Measurements from ENCODE around the gene EHBP1. TPM values are rescaled to one million over a fixed set of nuclear protein-coding genes. Genes with fewer than 3 reads are reported as not detected.

The EHBP1 gene
- polyA plus RNA-seq, 3 donors: 4.2 to 6.1 (median 6.0) TPM

GRCh38 chr2:62724886-62725711, 19.6 kb downstream of the EHBP1 start:
- Mint-ChIP-seq H3K27me3 (ENCODE audit: low read depth in 3 of 3) (no peaks in the 10 kb centered on the region), H3K36me3 (peaks cover 8 to 17% of the 10 kb centered on the region in 2 donors), H3K27ac (peak overlapping the region in 1 of 7 donors; percentile 42), H3K4me3 (no peak overlapping the region), H3K4me1 (no peaks in the 10 kb centered on the region), H3K9me3 (peaks cover 4 to 17% (median 7%) of the 10 kb centered on the region in 7 donors)
- Histone ChIP-seq H4K20me1 (ENCODE audit: insufficient read depth, low read length) (no peaks in the 10 kb centered on the region), H3K9ac (ENCODE audit: insufficient read depth, low read length, poor library complexity, severe bottlenecking) (no peak overlapping the region), H3K9me3 (replicated peaks in 1 of 2; ENCODE audit: control insufficient read depth in 1 of 2, insufficient read depth in 1 of 2, low read length in 2 of 2) (no peaks in the 10 kb centered on the region), H3K27ac (ENCODE audit: low read depth in 1 of 2, low read length in 2 of 2) (no peak overlapping the region), H3K27me3 (ENCODE audit: control insufficient read depth in 2 of 2, insufficient read depth in 2 of 2, low read length in 2 of 2) (no peaks in the 10 kb centered on the region), H3K4me1 (ENCODE audit: control insufficient read depth in 1 of 2, insufficient read depth in 2 of 2, low read length in 2 of 2) (no peaks in the 10 kb centered on the region), H2AFZ (ENCODE audit: insufficient read depth, low read depth, low read length, poor library complexity, severe bottlenecking) (no peak overlapping the region), H3K36me3 (replicated peaks in 1 of 2; ENCODE audit: control insufficient read depth in 1 of 2, insufficient read depth in 2 of 2, low read length in 2 of 2) (no peaks in the 10 kb centered on the region), H3K79me2 (ENCODE audit: insufficient read depth, low read length) (peaks cover 5% of the 10 kb centered on the region), H3K4me3 (replicated peaks in 1 of 3; ENCODE audit: low read depth in 2 of 3, low read length in 3 of 3) (no peak overlapping the region), H3K4me2 (replicated peaks; ENCODE audit: extremely low read depth, low read length, poor library complexity, severe bottlenecking) (no peak overlapping the region)
- intact Hi-C loops (cut with micrococcal nuclease): no loop called here
- 93% methylated on average over 10 of the region's 10 CpGs for WGBS (ENCODE audit: insufficient coverage)
- no peak for DNase-seq
- TF ChIP-seq, protein P1, sequence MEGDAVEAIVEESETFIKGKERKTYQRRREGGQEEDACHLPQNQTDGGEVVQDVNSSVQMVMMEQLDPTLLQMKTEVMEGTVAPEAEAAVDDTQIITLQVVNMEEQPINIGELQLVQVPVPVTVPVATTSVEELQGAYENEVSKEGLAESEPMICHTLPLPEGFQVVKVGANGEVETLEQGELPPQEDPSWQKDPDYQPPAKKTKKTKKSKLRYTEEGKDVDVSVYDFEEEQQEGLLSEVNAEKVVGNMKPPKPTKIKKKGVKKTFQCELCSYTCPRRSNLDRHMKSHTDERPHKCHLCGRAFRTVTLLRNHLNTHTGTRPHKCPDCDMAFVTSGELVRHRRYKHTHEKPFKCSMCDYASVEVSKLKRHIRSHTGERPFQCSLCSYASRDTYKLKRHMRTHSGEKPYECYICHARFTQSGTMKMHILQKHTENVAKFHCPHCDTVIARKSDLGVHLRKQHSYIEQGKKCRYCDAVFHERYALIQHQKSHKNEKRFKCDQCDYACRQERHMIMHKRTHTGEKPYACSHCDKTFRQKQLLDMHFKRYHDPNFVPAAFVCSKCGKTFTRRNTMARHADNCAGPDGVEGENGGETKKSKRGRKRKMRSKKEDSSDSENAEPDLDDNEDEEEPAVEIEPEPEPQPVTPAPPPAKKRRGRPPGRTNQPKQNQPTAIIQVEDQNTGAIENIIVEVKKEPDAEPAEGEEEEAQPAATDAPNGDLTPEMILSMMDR (IDR thresholded peaks at IDR 0.05): no peak

DNA sequence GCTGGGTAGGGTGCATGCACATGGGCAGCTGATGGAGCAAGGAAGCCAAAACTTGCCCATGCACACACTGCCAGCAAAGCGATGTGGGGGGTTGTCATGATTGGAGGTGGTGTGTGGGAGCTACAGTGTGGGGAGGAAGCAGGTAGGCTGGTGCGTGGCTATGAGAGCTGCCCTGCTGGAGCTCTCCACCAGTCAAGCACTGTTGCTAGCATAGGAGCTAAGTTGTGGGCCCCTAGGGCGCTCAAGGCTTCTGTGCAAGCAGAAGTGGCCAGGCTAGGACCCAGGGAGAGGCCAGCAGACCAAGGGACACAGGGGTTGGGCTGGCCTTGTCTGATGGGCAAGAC, 20.2 kb downstream of the EHBP1 start:
- Histone ChIP-seq H3K27ac (ENCODE audit: low read depth in 1 of 2, low read length in 2 of 2) (no peak overlapping the region), H3K4me2 (replicated peaks; ENCODE audit: extremely low read depth, low read length, poor library complexity, severe bottlenecking) (no peak overlapping the region), H3K27me3 (ENCODE audit: control insufficient read depth in 2 of 2, insufficient read depth in 2 of 2, low read length in 2 of 2) (no peaks in the 10 kb centered on the region), H3K4me3 (replicated peaks in 1 of 3; ENCODE audit: low read depth in 2 of 3, low read length in 3 of 3) (no peak overlapping the region), H3K9ac (ENCODE audit: insufficient read depth, low read length, poor library complexity, severe bottlenecking) (no peak overlapping the region), H2AFZ (ENCODE audit: insufficient read depth, low read depth, low read length, poor library complexity, severe bottlenecking) (no peak overlapping the region), H3K9me3 (replicated peaks in 1 of 2; ENCODE audit: control insufficient read depth in 1 of 2, insufficient read depth in 1 of 2, low read length in 2 of 2) (no peaks in the 10 kb centered on the region), H4K20me1 (ENCODE audit: insufficient read depth, low read length) (no peaks in the 10 kb centered on the region), H3K36me3 (replicated peaks in 1 of 2; ENCODE audit: control insufficient read depth in 1 of 2, insufficient read depth in 2 of 2, low read length in 2 of 2) (no peaks in the 10 kb centered on the region), H3K4me1 (ENCODE audit: control insufficient read depth in 1 of 2, insufficient read depth in 2 of 2, low read length in 2 of 2) (no peaks in the 10 kb centered on the region), H3K79me2 (ENCODE audit: insufficient read depth, low read length) (peaks cover 5% of the 10 kb centered on the region)
- H3K9me3 Mint-ChIP-seq: peaks cover 5 to 19% (median 12%) of the 10 kb centered on the region in 7 donors
- intact Hi-C loops (cut with micrococcal nuclease): no loop called here
- no peak overlapping the region for H3K4me3 Mint-ChIP-seq
- H3K27me3 Mint-ChIP-seq (ENCODE audit: low read depth in 3 of 3): no peaks in the 10 kb centered on the region
- TF ChIP-seq, protein P1 (IDR thresholded peaks at IDR 0.05): no peak
- peak overlapping the region in 1 of 7 donors; percentile 42 for H3K27ac Mint-ChIP-seq
- peaks cover 5 to 18% of the 10 kb centered on the region in 2 donors for H3K36me3 Mint-ChIP-seq
- WGBS (ENCODE audit: insufficient coverage): 97% methylated on average over 3 of the region's 3 CpGs
- no peak for DNase-seq
- no peaks in the 10 kb centered on the region for H3K4me1 Mint-ChIP-seq

Measured in CD14-positive monocyte (primary cell).